Fibroblast of villous mesenchyme (primary cell): ENCODE data around the gene MFAP4. TPM values are rescaled to one million over a fixed set of nuclear protein-coding genes. Genes with fewer than 3 reads are reported as not detected.

Source experiments
- DNase-seq: peaks from one replicate; pipeline ENCODE4 v3.0.0-alpha.2; 2010; ENCODE audit warnings: low read depth
- H3K4me3 ChIP-seq: 2 replicates; pipeline ENCODE4 v1.5.1; 2011; ENCODE audit warnings: low read depth, mild to moderate bottlenecking, low read length
- CTCF ChIP-seq: IDR thresholded peaks from 2 replicates; pipeline ENCODE4 v1.5.1; 2012; ENCODE audit warnings: low read depth, mild to moderate bottlenecking, low read length; ENCODE audit not compliant: insufficient read depth
- total RNA-seq: library from RNA; depleted of rRNA; stranded (reverse); fragments of >200 nt; gene quantifications from 2 replicates; pipeline ENCODE4 v1.2.3, GENCODE V29; 2012

Gene MFAP4
- total RNA-seq, 1 donor = 17.7 TPM

- no peak for TF ChIP-seq CTCF
- no peak overlapping the region for H3K4me3 ChIP-seq
- DNase-seq = peak; percentile 60
Observed at GRCh38 chr17:19424934-19425868, 38.2 kb upstream of the MFAP4 start.

- TF ChIP-seq CTCF = no peak
- no peak for DNase-seq
- no peak overlapping the region for H3K4me3 ChIP-seq
Observed at GRCh38 chr17:19421926-19422325, 34.9 kb upstream of the MFAP4 start.

GRCh38 chr17:19421219-19421618, 34.2 kb upstream of the MFAP4 start:
- H3K4me3 ChIP-seq = no peak overlapping the region
- no peak for DNase-seq
- no peak for TF ChIP-seq CTCF

- H3K4me3 ChIP-seq = no peak overlapping the region
- TF ChIP-seq CTCF = no peak
- DNase-seq = peak; percentile 37
Observed at GRCh38 chr17:19418251-19418992, 31.4 kb upstream of the MFAP4 start.

GRCh38 chr17:19417611-19418010, 30.6 kb upstream of the MFAP4 start:
- TF ChIP-seq CTCF = no peak
- no peak for DNase-seq
- H3K4me3 ChIP-seq = no peak overlapping the region

GRCh38 chr17:19415806-19416775, 29.1 kb upstream of the MFAP4 start:
- H3K4me3 ChIP-seq = no peak overlapping the region
- no peak for DNase-seq
- no peak for TF ChIP-seq CTCF
